Testis (tissue), 5 donors: Measurements from ENCODE around the gene ZKSCAN8. TPM values are rescaled to one million over a fixed set of nuclear protein-coding genes. Genes with fewer than 3 reads are reported as not detected.
A peak's percentile ranks its signal among the peaks of the same experiment; 100 is the strongest.
"Not testable (repeated sequence)": the region's sequence is repeated elsewhere in the genome, so short reads cannot be mapped to it uniquely, and the experiment has no call there.

Experiments
- DNase-seq: peaks from one replicate; pipeline ENCODE4 v3.0.0-alpha.2; 2019
- H3K27ac ChIP-seq, 2 donors: fragments of 200-600 bp; sonication (generic); one replicate each; pipeline ENCODE4 v1.5.1; 2019
- H3K27me3 ChIP-seq: fragments of 200-600 bp; sonication (generic); one replicate; pipeline ENCODE4 v1.5.1; 2019
- H3K36me3 ChIP-seq: fragments of 200-600 bp; sonication (generic); one replicate; pipeline ENCODE4 v1.5.1; 2017; ENCODE audit warnings: low read depth; ENCODE audit errors: missing control alignments
- H3K4me1 ChIP-seq: fragments of 200-600 bp; sonication (generic); one replicate; pipeline ENCODE4 v1.5.1; 2019
- H3K4me3 ChIP-seq, 2 donors: fragments of 200-600 bp; sonication (generic); one replicate each; pipeline ENCODE4 v1.5.1; 2017 to 2019
- H3K9me3 ChIP-seq: fragments of 200-600 bp; sonication (generic); one replicate; pipeline ENCODE4 v1.5.1; 2017
- CTCF ChIP-seq, 3 experiments: fragments of 450-650 bp in 2 of 3; fragments of 200-600 bp in 1 of 3; sonication (generic) in 1 of 3; IDR thresholded peaks; one replicate each; pipeline ENCODE4 v1.5.1; 2016 to 2019; ENCODE audit warnings: antibody characterized with exemption in 3 of 3, mild to moderate bottlenecking in 2 of 3, moderate library complexity in 1 of 3
- POLR2A ChIP-seq: fragments of 450-650 bp; IDR thresholded peaks from one replicate; pipeline ENCODE4 v1.6.1; 2017; ENCODE audit warnings: antibody characterized with exemption, mild to moderate bottlenecking, moderate library complexity
- WGBS, 2 donors: methylation state at CpG; one replicate each; pipeline ENCODE4 v1.1.5; 2018; 5-methylcytosine and 5-hydroxymethylcytosine counted together
- intact Hi-C: fragments of 100-400 bp; cut with DNase I; formaldehyde crosslinking; loops from one replicate; pipeline ENCODE4 v1.15.1; 2023; ENCODE audit warnings: low total_unique reads
- long read RNA-seq, 2 donors: transcript quantifications; one replicate each; lab custom pipeline, GENCODE V29; 2026
- polyA plus RNA-seq: library from polyadenylated mRNA; stranded (reverse); fragments of 350-450 nt; fragmentation: Illumina TruSeq; extraction: RNeasy Lipid Tissue Mini Kit (QIAGEN cat#74804); gene quantifications from one replicate; pipeline ENCODE4 v1.2.3, GENCODE V29; 2014; ENCODE audit warnings: low read depth, low replicate concordance; ENCODE audit not compliant: insufficient read depth
- total RNA-seq, 2 donors: library from RNA; depleted of rRNA; stranded (reverse); fragments of >200 nt; gene quantifications; one replicate each; pipeline ENCODE4 v1.2.3, GENCODE V29; 2016

Gene ZKSCAN8
- total RNA-seq (10 to 100 TPM; 34.1 to 36.4 TPM), polyA plus RNA-seq (20.9 TPM)
- long read RNA-seq, donor 1, full-length matches to known transcripts = 10 of 10 reads
- long read RNA-seq, donor 1, partial matches to known transcripts = 0 of 10 reads
- long read RNA-seq, donor 1, other reads (novel, unspliced or antisense) = 0 of 10 reads
- long read RNA-seq, donor 2, full-length matches to known transcripts = 1 of 1 reads
- long read RNA-seq, donor 2, partial matches to known transcripts = 0 of 1 reads
- long read RNA-seq, donor 2, other reads (novel, unspliced or antisense) = 0 of 1 reads

DNA sequence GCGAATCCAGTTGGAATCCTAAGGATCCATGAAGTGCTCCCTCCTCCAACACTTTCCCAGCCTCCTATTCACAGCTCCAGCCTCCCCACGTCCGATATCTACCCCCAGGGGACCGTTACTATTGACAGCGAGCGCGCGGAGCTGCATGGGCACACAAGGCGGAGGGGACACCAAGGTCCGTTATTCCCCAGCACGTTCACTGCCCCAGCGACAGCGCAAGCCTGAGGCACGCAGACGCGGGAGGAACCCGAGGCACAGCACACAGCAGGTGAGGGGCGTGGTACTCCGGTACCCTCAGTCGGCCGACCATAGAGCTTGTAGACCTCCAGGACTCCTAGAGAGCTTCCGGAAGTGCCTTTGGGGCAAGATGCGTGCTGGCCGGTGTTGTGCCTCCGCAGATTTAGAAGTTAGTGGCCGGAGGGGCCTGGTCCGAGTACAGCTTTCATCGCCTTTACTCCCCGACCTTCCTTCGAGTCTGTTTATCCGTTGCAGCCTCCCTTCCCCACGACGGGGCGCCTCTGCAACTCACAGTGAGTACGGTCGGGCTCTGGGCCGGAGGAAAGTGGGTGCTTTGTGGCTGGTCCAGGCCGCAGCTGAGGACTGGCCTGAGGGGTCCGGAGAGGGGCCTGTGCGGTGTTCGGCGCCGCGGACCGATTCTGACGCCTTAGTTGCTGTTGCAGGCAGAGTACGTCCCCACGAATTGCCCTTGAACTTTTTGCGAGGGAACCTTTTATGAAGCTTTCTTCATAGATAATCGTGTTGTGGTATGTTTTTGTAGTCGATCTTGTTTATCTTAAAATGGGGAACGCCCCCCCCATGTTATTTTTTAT, at the start of gene ZKSCAN8:
Gene ZKSCAN8 (plus strand): TSS at position 384 of the 830 bp plus-strand sequence. CDS start 6,525 bp downstream, outside the sequence.
- Histone ChIP-seq H3K4me3 (peak within 1 kb of the TSS; percentile 84 to 86), H3K27ac (peak within 1 kb of the TSS; percentile 77 to 79), H3K4me1 (peaks cover 15% of the 10 kb centered on the region), H3K27me3 (no peaks in the 10 kb centered on the region), H3K36me3 (no peaks in the 10 kb centered on the region), H3K9me3 (no peaks in the 10 kb centered on the region)
- TF ChIP-seq POLR2A (no peak), CTCF (IDR thresholded peaks at IDR 0.05) (no peak)
- 0% methylated on average over 37 to 52 of the region's 52 CpGs for WGBS, 2 donors
- DNase-seq = peak; percentile 95
- intact Hi-C loops = no loop called here

DNA sequence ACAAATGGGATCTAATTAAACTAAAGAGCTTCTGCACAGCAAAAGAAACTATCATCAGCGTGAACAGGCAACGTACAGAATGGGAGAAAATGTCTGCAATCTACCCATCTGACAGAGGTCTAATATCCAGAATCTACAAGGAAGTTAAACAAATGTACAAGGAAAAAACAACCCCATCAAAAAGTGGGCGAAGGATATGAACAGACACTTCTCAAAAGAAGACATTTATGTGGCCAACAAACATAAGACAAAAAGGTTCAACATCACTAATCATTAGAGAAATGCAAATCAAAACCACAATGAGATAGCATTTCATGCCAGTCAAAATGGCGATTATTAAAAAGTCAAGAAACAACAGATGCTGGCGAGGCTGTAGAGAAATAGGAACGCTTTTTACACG, 39.5 kb upstream of the ZKSCAN8 start:
- DNase-seq, intact Hi-C loops, H3K9me3 ChIP-seq, H3K4me1 ChIP-seq, H3K27ac ChIP-seq, H3K36me3 ChIP-seq, H3K4me3 ChIP-seq, H3K27me3 ChIP-seq: not testable (repeated sequence)
- WGBS, 2 donors = 81 to 88% methylated on average over 7 of the region's 7 CpGs

DNA sequence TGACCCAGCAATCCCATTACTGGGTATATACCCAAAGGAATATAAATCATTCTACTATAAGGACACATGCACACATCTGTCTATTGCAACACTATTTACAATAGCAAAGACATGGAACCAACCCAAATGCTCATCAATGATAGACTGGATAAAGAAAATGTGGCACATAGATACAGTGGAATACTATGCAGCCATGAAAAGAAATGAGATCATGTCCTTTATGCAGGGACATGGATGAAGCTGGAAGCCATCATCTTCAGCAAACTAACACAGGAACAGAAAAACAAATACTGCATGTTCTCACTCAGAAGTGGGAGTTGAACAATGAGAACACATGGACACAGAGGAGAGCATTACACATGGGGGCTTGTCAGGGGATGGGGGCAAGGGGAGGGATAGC, 39.0 kb upstream of the ZKSCAN8 start:
- H3K4me3 ChIP-seq, intact Hi-C loops: not testable (repeated sequence)

DNA sequence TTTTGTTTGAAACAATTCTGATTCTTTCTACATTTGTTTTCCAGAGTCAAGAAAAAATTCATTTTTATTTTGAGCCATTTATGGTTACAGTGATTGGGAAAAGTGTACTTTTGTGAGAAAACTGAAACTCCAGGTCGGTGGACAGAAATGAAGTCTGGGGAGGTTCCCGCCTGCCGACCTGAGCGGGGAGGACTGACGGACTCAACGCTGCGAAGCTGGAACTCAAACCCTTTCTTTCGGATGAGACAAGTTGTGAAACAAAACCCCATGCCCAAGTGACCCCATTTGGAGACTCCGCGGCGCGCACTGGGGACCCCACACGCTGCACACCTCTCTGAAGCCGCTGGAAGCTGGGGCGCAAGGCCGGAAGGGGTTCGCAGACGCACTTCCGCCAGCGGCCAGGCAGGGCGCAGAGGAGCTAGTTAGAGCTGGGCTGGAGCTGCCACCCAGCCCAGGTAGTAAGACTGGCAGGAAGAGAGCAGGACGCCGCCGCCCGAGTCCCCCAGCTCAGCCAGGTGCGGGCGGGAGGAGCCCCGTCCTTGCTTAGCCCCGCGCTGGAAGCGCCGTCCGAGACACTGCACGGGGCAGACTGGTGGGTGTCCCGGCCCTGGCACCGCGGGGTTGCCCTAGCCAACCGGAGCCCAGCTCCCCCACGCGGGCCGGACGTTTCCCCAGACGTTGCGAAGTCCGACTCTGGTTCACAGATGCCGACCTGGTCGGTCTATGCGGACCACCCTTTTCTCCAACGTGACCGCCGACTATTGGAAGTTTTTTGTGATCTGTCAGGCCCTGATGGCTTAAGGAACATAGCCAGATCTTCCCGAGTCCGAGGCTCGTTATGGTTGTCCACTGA, 37.1 kb upstream of the ZKSCAN8 start:
- TF ChIP-seq POLR2A = peak; percentile 19
- peak; percentile 36 to 66 (median 48) for TF ChIP-seq CTCF (IDR thresholded peaks at IDR 0.05)
- Histone ChIP-seq H3K9me3 (no peaks in the 10 kb centered on the region), H3K4me3 (peak overlapping the region; percentile 69 to 72), H3K36me3 (no peaks in the 10 kb centered on the region), H3K27ac (peak overlapping the region; percentile 69 to 88), H3K27me3 (no peaks in the 10 kb centered on the region), H3K4me1 (peaks cover 6% of the 10 kb centered on the region)
- intact Hi-C loops = no loop called here
- DNase-seq = peak; percentile 88
- WGBS, 2 donors = 2% methylated on average over 24 to 49 of the region's 54 CpGs

More for the DNA sequence above, 39.0 kb upstream of the ZKSCAN8 start:
- DNase-seq, H3K27me3 ChIP-seq, H3K4me1 ChIP-seq, H3K27ac ChIP-seq, H3K36me3 ChIP-seq, H3K9me3 ChIP-seq: not testable (repeated sequence)

GRCh38 chr6:28105245-28105639, 36.4 kb upstream of the ZKSCAN8 start:
- 4 to 7% methylated on average over 5 of the region's 5 CpGs for WGBS, 2 donors
- intact Hi-C loops = no loop called here
- peak overlapping the region; percentile 69 to 88 for H3K27ac ChIP-seq
- peaks cover 6% of the 10 kb centered on the region for H3K4me1 ChIP-seq
- no peak for DNase-seq
- TF ChIP-seq POLR2A = no peak
- TF ChIP-seq CTCF (IDR thresholded peaks at IDR 0.05) = no peak
- peak overlapping the region; percentile 69 to 72 for H3K4me3 ChIP-seq
- H3K9me3 ChIP-seq = no peaks in the 10 kb centered on the region
- no peaks in the 10 kb centered on the region for H3K36me3 ChIP-seq
- no peaks in the 10 kb centered on the region for H3K27me3 ChIP-seq
